Stomach (tissue), 9 donors: ENCODE measurements around the gene ZGLP1. TPM values are rescaled to one million over a fixed set of nuclear protein-coding genes. Genes with fewer than 3 reads are reported as not detected.

Experiments used
- DNase-seq, 2 donors: peaks; one replicate each; pipeline versions ENCODE4 v3.0.0 to v3.0.0-alpha.2; 2013 to 2019
- H3K27ac ChIP-seq, 5 donors: fragments of 200-600 bp in 4 of 5; sonication (generic) in 4 of 5; one replicate each; pipeline ENCODE4 v1.5.1; 2013 to 2019; ENCODE audit warnings: mild to moderate bottlenecking in 1 of 5, moderate library complexity in 1 of 5
- H3K27me3 ChIP-seq, 3 donors: fragments of 200-600 bp; sonication (generic); one replicate each; pipeline ENCODE4 v1.5.1; 2017 to 2019; ENCODE audit warnings: mixed run types in 1 of 3
- H3K36me3 ChIP-seq, 4 donors: fragments of 200-600 bp; sonication (generic); 1 replicate in 3 of 4; 2 replicates in 1 of 4; pipeline ENCODE4 v1.5.1; 2016 to 2019
- H3K4me1 ChIP-seq, 4 donors: fragments of 200-600 bp; sonication (generic); one replicate each; pipeline ENCODE4 v1.5.1; 2016 to 2019
- H3K4me3 ChIP-seq, 4 donors: fragments of 200-600 bp; sonication (generic) in 3 of 4; one replicate each; pipeline ENCODE4 v1.5.1; 2016 to 2019; ENCODE audit warnings: mild to moderate bottlenecking in 1 of 4
- H3K9me3 ChIP-seq, 4 donors: fragments of 200-600 bp; sonication (generic); one replicate each; pipeline ENCODE4 v1.5.1; 2016 to 2019
- EP300 ChIP-seq: sonication (generic); formaldehyde crosslinking; IDR thresholded peaks from one replicate; pipeline ENCODE4 v1.6.1; 2017; ENCODE audit warnings: antibody characterized with exemption
- POLR2A ChIP-seq, 4 donors: fragments of 450-650 bp; IDR thresholded peaks; one replicate each; pipeline ENCODE4 v1.6.1; 2016; ENCODE audit warnings: antibody characterized with exemption in 4 of 4, control low read depth in 2 of 4, mild to moderate bottlenecking in 1 of 4, moderate library complexity in 1 of 4
- POLR2AphosphoS5 ChIP-seq, 3 donors: sonication (generic); formaldehyde crosslinking; IDR thresholded peaks; one replicate each; pipeline ENCODE4 v1.6.1; 2016; ENCODE audit warnings: antibody characterized with exemption in 3 of 3
- WGBS, 5 donors: extraction: QIAGEN DNeasy Blood & Tissue Kit in 3 of 5; methylation state at CpG; one replicate each; pipeline versions ENCODE4 v1.1.5 to v1.1.7; 2013 to 2018; 5-methylcytosine and 5-hydroxymethylcytosine counted together
- intact Hi-C: fragments of 100-400 bp; cut with DNase I; formaldehyde crosslinking; loops from one replicate; pipeline ENCODE4 v1.15.1; 2023; ENCODE audit warnings: low total_unique reads
- polyA plus RNA-seq, 3 donors: library from polyadenylated mRNA; stranded (reverse); fragments of 200-250 nt; gene quantifications; one replicate each; pipeline ENCODE4 v1.2.3, GENCODE V29; 2013
- total RNA-seq, 5 donors: library from RNA; depleted of rRNA; stranded (reverse); fragments of >200 nt; gene quantifications; one replicate each; pipeline versions ENCODE4 v1.1.0 to v1.2.3, GENCODE V29; 2014 to 2016
- TF ChIP-seq, protein P1 (sequence below), 7 experiments: fragments of 450-650 bp in 4 of 7; fragments of 200-600 bp in 3 of 7; sonication (generic) in 3 of 7; IDR thresholded peaks; one replicate each; pipeline ENCODE4 v1.5.1; 2016 to 2019; ENCODE audit warnings: antibody characterized with exemption in 7 of 7, control low read depth in 2 of 7, mild to moderate bottlenecking in 1 of 7
- donor health status: healthy with polysubstance abuse.
- donor health status: Bipolar disorder and iron deficiency.
- donor health status: healthy.

ZGLP1 gene
- total and polyA plus RNA-seq, 8 donors, result 2.2 to 8.6 (median 3.7) TPM; not detected in 3

DNA sequence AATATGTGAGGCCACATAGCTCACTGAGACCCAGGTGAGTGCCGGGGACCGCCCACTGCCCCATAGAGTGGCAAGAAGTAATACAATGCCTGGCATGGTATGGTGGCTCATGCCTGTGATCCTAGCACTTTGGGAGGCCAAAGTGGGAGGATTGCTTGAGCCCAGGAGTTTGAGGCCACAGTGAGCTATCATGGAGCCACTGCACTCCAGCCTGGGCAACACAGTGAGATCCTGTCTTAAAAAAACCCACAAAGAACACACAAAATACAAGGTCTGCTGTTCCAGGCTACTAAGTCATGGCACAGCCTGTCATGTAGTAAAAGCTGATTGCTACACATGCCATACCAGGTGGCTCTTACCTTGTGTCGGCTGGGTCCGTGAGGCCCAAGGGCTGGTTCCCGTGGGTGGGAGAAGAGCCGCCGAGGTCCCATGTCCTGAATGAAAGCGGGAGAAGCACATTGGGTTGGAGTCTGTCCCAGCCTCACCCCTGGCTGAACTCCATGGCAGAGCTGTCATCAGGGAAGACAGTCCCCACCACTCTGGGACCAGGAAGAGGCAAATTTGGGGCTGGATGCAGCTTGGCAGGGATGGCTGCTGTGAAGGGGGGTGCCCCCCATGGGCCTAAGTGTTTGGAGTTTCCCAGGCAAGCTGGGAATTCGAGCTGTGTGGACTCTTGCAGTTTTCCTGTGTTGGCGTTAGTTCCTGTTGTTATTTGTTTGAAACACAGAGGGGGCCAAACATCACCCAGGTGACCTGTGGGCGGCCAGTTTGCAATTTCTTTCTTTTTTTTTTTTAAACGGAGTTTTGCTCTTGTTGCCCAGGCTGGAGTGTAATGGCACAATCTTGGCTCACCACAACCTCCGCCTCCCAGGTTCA, 9.4 kb upstream of the ZGLP1 start:
- H3K36me3 ChIP-seq, result peaks cover 56 to 78% (median 76%) of the 10 kb centered on the region in 4 donors
- intact Hi-C loops, result no loop called here
- H3K4me3 ChIP-seq, result no peak overlapping the region
- no peak overlapping the region for H3K27ac ChIP-seq
- DNase-seq, result no peak
- 83 to 94% (median 92%) methylated on average over 8 to 13 of the region's 13 CpGs for WGBS, 5 donors
- TF ChIP-seq EP300, result no peak
- no peaks in the 10 kb centered on the region for H3K9me3 ChIP-seq
- H3K27me3 ChIP-seq, result no peaks in the 10 kb centered on the region
- H3K4me1 ChIP-seq, result peaks cover 13 to 21% (median 15%) of the 10 kb centered on the region in 4 donors

DNA sequence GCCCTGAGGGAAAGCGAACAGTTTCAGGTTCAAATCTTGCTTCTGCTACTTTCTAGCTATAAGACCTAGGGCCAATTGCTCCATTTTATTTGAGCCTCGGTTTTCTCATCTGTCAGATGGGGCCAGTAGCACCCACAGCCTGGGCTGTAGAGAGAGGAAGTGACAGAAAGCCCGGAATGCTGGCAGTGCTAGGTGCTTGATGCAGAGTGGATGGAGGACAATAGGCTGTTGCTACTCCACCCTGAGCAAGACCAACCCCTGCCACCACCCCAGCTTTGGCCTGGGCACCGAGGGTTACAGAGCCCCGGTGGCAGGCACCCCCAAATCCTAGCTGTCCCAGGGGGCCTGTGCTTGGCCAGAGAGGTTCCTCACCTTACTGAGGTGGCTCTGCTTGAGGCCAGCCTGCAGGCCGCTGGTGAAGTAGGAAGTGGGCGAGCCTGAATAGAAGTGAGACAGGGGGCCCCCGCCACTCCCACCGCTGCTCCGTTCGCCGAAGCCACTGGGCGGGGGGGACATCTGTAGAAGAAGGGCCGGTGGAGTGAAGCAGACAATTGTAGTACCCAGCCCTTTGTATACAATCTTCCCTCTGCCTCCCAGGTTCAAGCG, 8.3 kb upstream of the ZGLP1 start:
- Histone ChIP-seq H3K36me3 (peaks cover 47 to 69% (median 65%) of the 10 kb centered on the region in 4 donors), H3K9me3 (no peaks in the 10 kb centered on the region), H3K4me3 (no peak overlapping the region), H3K27ac (no peak overlapping the region), H3K27me3 (no peaks in the 10 kb centered on the region), H3K4me1 (peaks cover 13 to 22% (median 15%) of the 10 kb centered on the region in 4 donors)
- TF ChIP-seq, protein P1, sequence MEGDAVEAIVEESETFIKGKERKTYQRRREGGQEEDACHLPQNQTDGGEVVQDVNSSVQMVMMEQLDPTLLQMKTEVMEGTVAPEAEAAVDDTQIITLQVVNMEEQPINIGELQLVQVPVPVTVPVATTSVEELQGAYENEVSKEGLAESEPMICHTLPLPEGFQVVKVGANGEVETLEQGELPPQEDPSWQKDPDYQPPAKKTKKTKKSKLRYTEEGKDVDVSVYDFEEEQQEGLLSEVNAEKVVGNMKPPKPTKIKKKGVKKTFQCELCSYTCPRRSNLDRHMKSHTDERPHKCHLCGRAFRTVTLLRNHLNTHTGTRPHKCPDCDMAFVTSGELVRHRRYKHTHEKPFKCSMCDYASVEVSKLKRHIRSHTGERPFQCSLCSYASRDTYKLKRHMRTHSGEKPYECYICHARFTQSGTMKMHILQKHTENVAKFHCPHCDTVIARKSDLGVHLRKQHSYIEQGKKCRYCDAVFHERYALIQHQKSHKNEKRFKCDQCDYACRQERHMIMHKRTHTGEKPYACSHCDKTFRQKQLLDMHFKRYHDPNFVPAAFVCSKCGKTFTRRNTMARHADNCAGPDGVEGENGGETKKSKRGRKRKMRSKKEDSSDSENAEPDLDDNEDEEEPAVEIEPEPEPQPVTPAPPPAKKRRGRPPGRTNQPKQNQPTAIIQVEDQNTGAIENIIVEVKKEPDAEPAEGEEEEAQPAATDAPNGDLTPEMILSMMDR (IDR thresholded peaks at IDR 0.05), result no peak
- TF ChIP-seq POLR2A (IDR thresholded peaks at IDR 0.05), result no peak
- TF ChIP-seq EP300, result no peak
- no peak for TF ChIP-seq POLR2AphosphoS5 (IDR thresholded peaks at IDR 0.05)
- WGBS, 5 donors, result 86 to 95% (median 94%) methylated on average over 14 to 15 of the region's 15 CpGs
- no peak for DNase-seq
- intact Hi-C loops, result no loop called here

- intact Hi-C loops, result no loop called here
- H3K27me3 ChIP-seq, result no peaks in the 10 kb centered on the region
- no peak for DNase-seq
- H3K9me3 ChIP-seq, result no peaks in the 10 kb centered on the region
- H3K27ac ChIP-seq, result no peak overlapping the region
- no peak for TF ChIP-seq POLR2A (IDR thresholded peaks at IDR 0.05)
- H3K4me3 ChIP-seq, result no peak overlapping the region
- H3K4me1 ChIP-seq, result peaks cover 13 to 22% (median 15%) of the 10 kb centered on the region in 4 donors
- peaks cover 41 to 66% (median 61%) of the 10 kb centered on the region in 4 donors for H3K36me3 ChIP-seq
- 81 to 88% (median 83%) methylated on average over 25 to 29 of the region's 29 CpGs for WGBS, 5 donors
Observed at GRCh38 chr19:10317045-10317856, 7.6 kb upstream of the ZGLP1 start.

DNA sequence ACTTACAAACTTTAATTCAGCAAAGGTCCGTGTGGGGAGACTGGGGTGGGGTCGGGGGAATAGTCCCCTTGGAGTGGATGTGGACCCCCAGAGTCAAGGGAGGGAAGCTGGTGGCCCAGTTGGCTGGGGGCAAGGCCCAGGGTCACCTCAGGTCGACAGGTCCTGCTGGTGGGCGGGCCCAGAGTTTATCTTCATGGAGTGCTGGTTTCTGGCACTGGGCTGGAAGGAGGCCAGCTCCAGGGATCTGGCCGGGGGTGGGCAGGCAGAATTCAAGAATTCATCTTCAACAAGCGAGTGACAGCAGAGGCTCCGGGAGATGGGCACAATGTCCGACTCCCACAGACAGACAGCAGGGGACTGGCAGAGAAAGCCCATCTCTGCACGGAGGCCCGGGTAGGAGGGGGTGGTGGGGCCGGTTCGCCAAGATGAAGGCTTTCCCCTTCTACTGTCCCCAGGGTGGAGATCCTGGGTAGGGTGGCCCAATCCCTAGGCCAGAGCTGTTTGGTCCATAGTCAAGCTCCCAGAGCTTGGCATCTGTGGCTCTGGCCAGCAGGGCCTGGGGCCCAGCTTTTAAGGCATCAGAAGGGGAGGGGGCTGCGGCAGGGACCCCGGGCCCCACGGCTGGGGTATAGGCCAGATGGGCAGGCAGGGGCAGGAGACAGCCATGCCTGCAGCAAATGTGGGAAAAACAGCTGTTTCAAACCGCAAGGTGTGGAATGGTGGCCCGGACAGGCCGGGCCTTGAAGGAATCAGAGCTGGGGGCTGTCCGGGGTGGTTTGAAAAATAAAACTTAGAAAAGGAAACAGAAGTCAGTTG, 6.8 kb upstream of the ZGLP1 start:
- peaks cover 33 to 58% (median 53%) of the 10 kb centered on the region in 4 donors for H3K36me3 ChIP-seq
- TF ChIP-seq EP300, result no peak
- no peak for TF ChIP-seq POLR2A (IDR thresholded peaks at IDR 0.05)
- TF ChIP-seq, protein P1 (IDR thresholded peaks at IDR 0.05), result no peak
- TF ChIP-seq POLR2AphosphoS5 (IDR thresholded peaks at IDR 0.05), result no peak
- H3K4me1 ChIP-seq, result peaks cover 13 to 22% (median 15%) of the 10 kb centered on the region in 4 donors
- H3K4me3 ChIP-seq, result peak overlapping the region; percentile 71 to 99 (median 84)
- no peak for DNase-seq
- H3K27ac ChIP-seq, result peak overlapping the region in 4 of 5 donors; percentile 52 to 79 (median 68)
- no peaks in the 10 kb centered on the region for H3K9me3 ChIP-seq
- H3K27me3 ChIP-seq, result no peaks in the 10 kb centered on the region
- intact Hi-C loops, result no loop called here
- WGBS, 5 donors, result 62 to 69% (median 62%) methylated on average over 13 to 19 of the region's 19 CpGs
